Measurements from ENCODE around the gene ADAMTSL3.

DNA sequence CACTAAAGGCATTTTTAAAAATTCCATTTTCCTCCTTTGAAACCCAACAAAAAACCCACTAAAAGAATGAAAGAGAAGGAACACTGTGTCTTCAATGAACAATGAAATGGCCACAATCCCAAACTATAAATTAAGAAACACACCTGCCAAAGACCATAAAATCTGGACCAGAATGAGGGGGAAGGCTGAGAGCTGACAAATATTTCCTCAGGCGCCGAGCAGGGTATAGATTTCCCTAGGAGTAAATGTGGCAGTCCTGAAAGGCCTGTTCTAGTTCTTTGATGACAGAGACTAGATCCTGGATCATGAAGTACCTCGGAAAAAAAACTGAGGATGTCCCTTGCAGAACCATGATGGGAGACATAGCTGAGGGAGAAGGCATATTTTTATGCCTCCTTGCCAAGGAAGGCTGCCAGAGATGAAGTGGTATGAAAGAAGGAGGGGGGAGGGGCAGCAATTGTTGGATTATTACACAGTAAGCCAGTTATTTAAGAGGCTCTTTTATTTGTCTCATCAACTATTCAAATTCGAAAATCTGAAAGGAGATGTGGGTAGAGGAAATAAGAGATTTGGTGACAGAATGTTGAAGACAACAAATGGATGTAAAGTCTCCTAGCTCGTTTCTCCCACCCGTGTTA lies 306.4 kb downstream of the ADAMTSL3 start:
- TF ChIP-seq, protein P1, sequence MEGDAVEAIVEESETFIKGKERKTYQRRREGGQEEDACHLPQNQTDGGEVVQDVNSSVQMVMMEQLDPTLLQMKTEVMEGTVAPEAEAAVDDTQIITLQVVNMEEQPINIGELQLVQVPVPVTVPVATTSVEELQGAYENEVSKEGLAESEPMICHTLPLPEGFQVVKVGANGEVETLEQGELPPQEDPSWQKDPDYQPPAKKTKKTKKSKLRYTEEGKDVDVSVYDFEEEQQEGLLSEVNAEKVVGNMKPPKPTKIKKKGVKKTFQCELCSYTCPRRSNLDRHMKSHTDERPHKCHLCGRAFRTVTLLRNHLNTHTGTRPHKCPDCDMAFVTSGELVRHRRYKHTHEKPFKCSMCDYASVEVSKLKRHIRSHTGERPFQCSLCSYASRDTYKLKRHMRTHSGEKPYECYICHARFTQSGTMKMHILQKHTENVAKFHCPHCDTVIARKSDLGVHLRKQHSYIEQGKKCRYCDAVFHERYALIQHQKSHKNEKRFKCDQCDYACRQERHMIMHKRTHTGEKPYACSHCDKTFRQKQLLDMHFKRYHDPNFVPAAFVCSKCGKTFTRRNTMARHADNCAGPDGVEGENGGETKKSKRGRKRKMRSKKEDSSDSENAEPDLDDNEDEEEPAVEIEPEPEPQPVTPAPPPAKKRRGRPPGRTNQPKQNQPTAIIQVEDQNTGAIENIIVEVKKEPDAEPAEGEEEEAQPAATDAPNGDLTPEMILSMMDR (IDR thresholded peaks at IDR 0.05): no peak
- no peak for TF ChIP-seq POLR2A (IDR thresholded peaks at IDR 0.05)
